SKM-1 treated with dmso at 0.1 percent for 144 hours (cell line): ENCODE results near the gene CMC1.

Source experiments
- DNase-seq: peaks from one replicate; lab custom pipeline; 2025; ENCODE audit not compliant: unreplicated experiment; lab: John Stamatoyannopoulos, UW

CMC1 gene

DNA sequence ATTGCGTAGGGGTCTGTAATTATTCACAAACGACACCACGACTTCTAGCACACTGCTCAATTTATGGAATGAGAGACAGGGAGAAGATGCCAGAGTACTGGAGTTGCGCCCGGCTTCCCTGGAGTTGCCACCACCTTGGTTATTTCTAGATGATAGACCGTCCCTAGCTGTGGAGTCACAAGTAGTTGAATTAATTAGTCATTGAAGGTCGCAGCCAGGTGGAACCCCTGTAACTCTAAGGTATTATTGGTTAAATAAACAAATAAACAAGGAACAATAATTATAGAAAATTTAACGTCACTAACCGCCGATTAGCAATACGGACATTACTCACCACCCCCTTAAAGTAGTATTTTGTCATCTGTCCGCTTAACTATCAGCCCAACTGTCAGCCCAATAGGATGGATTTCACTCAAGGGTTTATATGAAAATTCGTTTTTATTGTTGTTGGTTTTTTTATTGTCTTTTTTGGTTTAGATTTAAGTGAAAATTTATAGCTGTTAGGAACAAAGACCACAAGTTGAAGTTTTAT, 108.1 kb downstream of the CMC1 start:
- no peak for DNase-seq
